SK-N-SH treated with all-trans-retinoic acid at 6 μM for 48 hours (cell line): ENCODE data around the gene KLHL29.

ENCODE experiments used
- BACH2 ChIP-seq: fragments of 250-450 bp; sonication (Bioruptor Pico); IDR thresholded peaks from 2 replicates; pipeline ENCODE4 v1.9.0; 2021; ENCODE audit warnings: mild to moderate bottlenecking, borderline replicate concordance
- CSDC2 ChIP-seq: fragments of 250-450 bp; sonication (Bioruptor Pico); IDR thresholded peaks from 2 replicates; pipeline ENCODE4 v1.5.0; 2020; ENCODE audit warnings: mild to moderate bottlenecking, moderate library complexity
- ISL1 ChIP-seq: fragments of 250-450 bp; sonication (Bioruptor Pico); IDR thresholded peaks from 2 replicates; pipeline ENCODE4 v2.1.2; 2022; ENCODE audit warnings: mild to moderate bottlenecking, moderate library complexity
- PPARA ChIP-seq: fragments of 250-450 bp; sonication (Bioruptor Pico); IDR thresholded peaks from 2 replicates; pipeline ENCODE4 v1.5.0; 2020; ENCODE audit warnings: mild to moderate bottlenecking, borderline replicate concordance
- RARB ChIP-seq: fragments of 250-450 bp; sonication (Bioruptor Pico); IDR thresholded peaks from 2 replicates; pipeline ENCODE4 v1.8.0; 2021; ENCODE audit warnings: mild to moderate bottlenecking, moderate library complexity
- TCF4 ChIP-seq: fragments of 250-450 bp; sonication (Bioruptor Pico); IDR thresholded peaks from 2 replicates; pipeline ENCODE4 v1.8.0; 2021; ENCODE audit warnings: mild to moderate bottlenecking, moderate library complexity, borderline replicate concordance
- ZC3H10 ChIP-seq: fragments of 250-450 bp; sonication (Bioruptor Pico); IDR thresholded peaks from 2 replicates; pipeline ENCODE4 v1.5.1; 2021; ENCODE audit warnings: mild to moderate bottlenecking, moderate library complexity
- ZFP3 ChIP-seq: fragments of 250-450 bp; sonication (Bioruptor Pico); IDR thresholded peaks from 2 replicates; pipeline ENCODE4 v1.5.0; 2020; ENCODE audit warnings: mild to moderate bottlenecking, moderate library complexity
- TF ChIP-seq, protein P1 (sequence below): fragments of 250-450 bp; sonication (Bioruptor Pico); IDR thresholded peaks from 2 replicates; pipeline ENCODE4 v1.5.0; 2020; ENCODE audit warnings: mild to moderate bottlenecking, moderate library complexity
- TF ChIP-seq, protein P2 (sequence below): fragments of 250-450 bp; sonication (Bioruptor Pico); IDR thresholded peaks from 2 replicates; pipeline ENCODE4 v1.8.0; 2021; ENCODE audit warnings: low read depth, mild to moderate bottlenecking, moderate library complexity, borderline replicate concordance
- TF ChIP-seq, protein P3 (sequence below): fragments of 250-450 bp; sonication (Bioruptor Pico); IDR thresholded peaks from 2 replicates; pipeline ENCODE4 v1.8.0; 2020; ENCODE audit warnings: mild to moderate bottlenecking, moderate library complexity, borderline replicate concordance
- TF ChIP-seq, protein P4 (sequence below): fragments of 250-450 bp; sonication (Bioruptor Pico); IDR thresholded peaks from 2 replicates; pipeline ENCODE4 v1.5.1; 2021; ENCODE audit warnings: mild to moderate bottlenecking, moderate library complexity

DNA sequence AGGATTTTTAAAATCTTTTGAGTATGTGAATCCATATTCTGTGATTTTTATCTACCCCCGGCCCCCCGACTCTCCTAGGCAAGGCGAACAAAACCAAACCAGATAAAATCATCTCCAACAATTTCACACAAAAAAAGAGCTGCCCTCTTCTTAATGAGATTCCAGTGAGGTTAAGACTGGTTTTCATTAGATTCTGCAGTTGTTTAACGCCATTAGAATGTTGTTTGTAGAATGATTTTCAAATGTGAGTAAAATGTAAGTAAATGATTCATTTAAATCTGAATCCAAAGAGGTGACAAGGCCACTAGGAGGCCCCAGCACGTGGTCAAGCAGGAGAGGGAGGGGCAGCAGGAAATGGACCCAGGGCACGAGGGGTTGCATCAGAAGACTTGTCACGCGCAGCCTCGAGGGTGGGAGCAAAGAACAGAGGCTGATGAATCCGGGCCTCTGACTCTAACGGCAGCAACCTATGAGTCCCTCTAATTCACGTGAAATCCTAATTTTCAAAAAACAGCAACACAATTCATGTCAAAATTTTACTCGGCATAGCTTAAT, 24.3 kb upstream of the KLHL29 start:
- no peak for TF ChIP-seq ZFP3 (CRISPR knock-in tag)
- no peak for TF ChIP-seq TCF4 (CRISPR knock-in tag)
- no peak for TF ChIP-seq PPARA (CRISPR knock-in tag)
- TF ChIP-seq, protein P1, sequence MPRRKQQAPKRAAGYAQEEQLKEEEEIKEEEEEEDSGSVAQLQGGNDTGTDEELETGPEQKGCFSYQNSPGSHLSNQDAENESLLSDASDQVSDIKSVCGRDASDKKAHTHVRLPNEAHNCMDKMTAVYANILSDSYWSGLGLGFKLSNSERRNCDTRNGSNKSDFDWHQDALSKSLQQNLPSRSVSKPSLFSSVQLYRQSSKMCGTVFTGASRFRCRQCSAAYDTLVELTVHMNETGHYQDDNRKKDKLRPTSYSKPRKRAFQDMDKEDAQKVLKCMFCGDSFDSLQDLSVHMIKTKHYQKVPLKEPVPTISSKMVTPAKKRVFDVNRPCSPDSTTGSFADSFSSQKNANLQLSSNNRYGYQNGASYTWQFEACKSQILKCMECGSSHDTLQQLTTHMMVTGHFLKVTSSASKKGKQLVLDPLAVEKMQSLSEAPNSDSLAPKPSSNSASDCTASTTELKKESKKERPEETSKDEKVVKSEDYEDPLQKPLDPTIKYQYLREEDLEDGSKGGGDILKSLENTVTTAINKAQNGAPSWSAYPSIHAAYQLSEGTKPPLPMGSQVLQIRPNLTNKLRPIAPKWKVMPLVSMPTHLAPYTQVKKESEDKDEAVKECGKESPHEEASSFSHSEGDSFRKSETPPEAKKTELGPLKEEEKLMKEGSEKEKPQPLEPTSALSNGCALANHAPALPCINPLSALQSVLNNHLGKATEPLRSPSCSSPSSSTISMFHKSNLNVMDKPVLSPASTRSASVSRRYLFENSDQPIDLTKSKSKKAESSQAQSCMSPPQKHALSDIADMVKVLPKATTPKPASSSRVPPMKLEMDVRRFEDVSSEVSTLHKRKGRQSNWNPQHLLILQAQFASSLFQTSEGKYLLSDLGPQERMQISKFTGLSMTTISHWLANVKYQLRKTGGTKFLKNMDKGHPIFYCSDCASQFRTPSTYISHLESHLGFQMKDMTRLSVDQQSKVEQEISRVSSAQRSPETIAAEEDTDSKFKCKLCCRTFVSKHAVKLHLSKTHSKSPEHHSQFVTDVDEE (CRISPR knock-in tag) = no peak
- TF ChIP-seq ISL1 (CRISPR knock-in tag) = no peak
- TF ChIP-seq, protein P2, sequence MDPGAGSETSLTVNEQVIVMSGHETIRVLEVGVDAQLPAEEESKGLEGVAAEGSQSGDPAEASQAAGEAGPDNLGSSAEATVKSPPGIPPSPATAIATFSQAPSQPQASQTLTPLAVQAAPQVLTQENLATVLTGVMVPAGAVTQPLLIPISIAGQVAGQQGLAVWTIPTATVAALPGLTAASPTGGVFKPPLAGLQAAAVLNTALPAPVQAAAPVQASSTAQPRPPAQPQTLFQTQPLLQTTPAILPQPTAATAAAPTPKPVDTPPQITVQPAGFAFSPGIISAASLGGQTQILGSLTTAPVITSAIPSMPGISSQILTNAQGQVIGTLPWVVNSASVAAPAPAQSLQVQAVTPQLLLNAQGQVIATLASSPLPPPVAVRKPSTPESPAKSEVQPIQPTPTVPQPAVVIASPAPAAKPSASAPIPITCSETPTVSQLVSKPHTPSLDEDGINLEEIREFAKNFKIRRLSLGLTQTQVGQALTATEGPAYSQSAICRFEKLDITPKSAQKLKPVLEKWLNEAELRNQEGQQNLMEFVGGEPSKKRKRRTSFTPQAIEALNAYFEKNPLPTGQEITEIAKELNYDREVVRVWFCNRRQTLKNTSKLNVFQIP (CRISPR knock-in tag) = no peak
- TF ChIP-seq CSDC2 (CRISPR knock-in tag) = no peak
- TF ChIP-seq, protein P3, sequence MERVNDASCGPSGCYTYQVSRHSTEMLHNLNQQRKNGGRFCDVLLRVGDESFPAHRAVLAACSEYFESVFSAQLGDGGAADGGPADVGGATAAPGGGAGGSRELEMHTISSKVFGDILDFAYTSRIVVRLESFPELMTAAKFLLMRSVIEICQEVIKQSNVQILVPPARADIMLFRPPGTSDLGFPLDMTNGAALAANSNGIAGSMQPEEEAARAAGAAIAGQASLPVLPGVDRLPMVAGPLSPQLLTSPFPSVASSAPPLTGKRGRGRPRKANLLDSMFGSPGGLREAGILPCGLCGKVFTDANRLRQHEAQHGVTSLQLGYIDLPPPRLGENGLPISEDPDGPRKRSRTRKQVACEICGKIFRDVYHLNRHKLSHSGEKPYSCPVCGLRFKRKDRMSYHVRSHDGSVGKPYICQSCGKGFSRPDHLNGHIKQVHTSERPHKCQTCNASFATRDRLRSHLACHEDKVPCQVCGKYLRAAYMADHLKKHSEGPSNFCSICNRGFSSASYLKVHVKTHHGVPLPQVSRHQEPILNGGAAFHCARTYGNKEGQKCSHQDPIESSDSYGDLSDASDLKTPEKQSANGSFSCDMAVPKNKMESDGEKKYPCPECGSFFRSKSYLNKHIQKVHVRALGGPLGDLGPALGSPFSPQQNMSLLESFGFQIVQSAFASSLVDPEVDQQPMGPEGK (CRISPR knock-in tag) = no peak
- TF ChIP-seq ZC3H10 (CRISPR knock-in tag) = no peak
- no peak for TF ChIP-seq RARB
- TF ChIP-seq, protein P4, sequence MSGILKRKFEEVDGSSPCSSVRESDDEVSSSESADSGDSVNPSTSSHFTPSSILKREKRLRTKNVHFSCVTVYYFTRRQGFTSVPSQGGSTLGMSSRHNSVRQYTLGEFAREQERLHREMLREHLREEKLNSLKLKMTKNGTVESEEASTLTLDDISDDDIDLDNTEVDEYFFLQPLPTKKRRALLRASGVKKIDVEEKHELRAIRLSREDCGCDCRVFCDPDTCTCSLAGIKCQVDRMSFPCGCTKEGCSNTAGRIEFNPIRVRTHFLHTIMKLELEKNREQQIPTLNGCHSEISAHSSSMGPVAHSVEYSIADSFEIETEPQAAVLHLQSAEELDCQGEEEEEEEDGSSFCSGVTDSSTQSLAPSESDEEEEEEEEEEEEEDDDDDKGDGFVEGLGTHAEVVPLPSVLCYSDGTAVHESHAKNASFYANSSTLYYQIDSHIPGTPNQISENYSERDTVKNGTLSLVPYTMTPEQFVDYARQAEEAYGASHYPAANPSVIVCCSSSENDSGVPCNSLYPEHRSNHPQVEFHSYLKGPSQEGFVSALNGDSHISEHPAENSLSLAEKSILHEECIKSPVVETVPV (CRISPR knock-in tag) = no peak
- no peak for TF ChIP-seq BACH2
